ENCODE data around the gene ENTPD2.

ENTPD2 gene

DNA sequence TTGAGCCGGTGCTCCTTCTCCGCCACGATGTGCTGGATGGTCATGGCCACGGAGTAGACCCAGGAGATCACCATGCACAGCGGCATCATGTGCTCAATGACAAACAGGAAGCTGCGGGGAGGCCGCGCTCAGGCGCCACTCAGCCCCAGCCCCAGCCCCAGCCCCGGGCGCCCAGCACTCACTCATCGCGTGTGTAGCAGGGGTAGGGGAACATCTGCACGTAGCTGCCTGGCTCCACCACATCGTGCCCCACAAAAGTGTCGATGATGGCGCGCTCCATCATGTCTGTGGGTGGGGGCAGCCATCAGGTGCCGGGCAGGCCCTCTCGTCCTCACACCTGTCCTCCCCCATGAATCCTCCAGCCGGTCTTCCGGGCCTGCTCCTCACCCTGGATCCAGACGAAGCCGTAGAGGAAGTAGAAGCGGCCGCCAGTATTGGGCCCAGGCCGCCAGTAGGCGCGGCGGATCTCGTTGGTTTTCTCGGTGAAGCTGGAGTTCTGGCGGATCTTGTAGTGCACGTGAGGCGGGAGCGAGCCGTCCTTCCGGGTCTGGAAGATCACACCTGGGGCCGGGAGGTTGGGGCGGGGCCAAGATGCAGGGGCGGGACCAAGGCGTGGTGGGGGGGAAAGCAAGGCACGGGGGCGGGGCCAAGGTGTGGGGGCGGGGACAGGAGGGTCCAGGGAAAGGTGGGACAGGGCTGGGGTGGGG lies 35.9 kb downstream of the ENTPD2 start:
- Mint-ChIP-seq H3K27ac (no peak overlapping the region), H3K27me3 (ENCODE audit: low read depth) (no peaks in the 10 kb centered on the region), H3K4me3 (no peak overlapping the region), H3K9me3 (no peaks in the 10 kb centered on the region), H3K36me3 (ENCODE audit: low read depth) (no peaks in the 10 kb centered on the region), H3K4me1 (ENCODE audit: low read depth) (peaks cover 3% of the 10 kb centered on the region)
- no peak for DNase-seq (ENCODE audit: low spot score)

- Mint-ChIP-seq H3K36me3 (ENCODE audit: low read depth) (no peaks in the 10 kb centered on the region), H3K27me3 (ENCODE audit: low read depth) (no peaks in the 10 kb centered on the region), H3K9me3 (no peaks in the 10 kb centered on the region)
Observed at GRCh38 chr9:137017071-137017470, 36.8 kb downstream of the ENTPD2 start.

DNA sequence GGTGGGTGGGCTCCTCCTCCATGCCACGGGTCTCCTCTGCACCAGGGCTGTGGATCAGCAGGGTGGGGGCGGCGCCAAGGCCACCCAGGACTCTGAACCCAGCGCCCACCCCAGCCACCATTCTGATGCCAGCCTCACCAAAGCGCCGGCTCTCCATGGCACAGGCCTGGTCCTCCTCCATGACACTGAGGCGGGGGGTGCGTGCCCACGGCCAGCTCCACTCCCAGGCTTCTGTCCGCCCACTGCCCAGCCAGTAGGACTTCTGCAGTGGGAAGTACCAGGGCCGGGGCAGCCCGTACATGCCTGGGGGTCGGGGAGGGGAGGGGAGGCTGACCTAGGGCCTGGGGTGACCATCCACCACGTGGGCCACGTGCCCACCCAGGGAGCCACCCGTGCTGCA lies 37.4 kb downstream of the ENTPD2 start:
- no peak for DNase-seq (ENCODE audit: low spot score)
- no peaks in the 10 kb centered on the region for H3K4me1 Mint-ChIP-seq (ENCODE audit: low read depth)
- H3K4me3 Mint-ChIP-seq = no peak overlapping the region
- H3K36me3 Mint-ChIP-seq (ENCODE audit: low read depth) = no peaks in the 10 kb centered on the region
- H3K27ac Mint-ChIP-seq = no peak overlapping the region
- H3K9me3 Mint-ChIP-seq = no peaks in the 10 kb centered on the region
- no peaks in the 10 kb centered on the region for H3K27me3 Mint-ChIP-seq (ENCODE audit: low read depth)

More at GRCh38 chr9:137017071-137017470, 36.8 kb downstream of the ENTPD2 start:
- Mint-ChIP-seq H3K27ac (no peak overlapping the region), H3K4me3 (no peak overlapping the region), H3K4me1 (ENCODE audit: low read depth) (peaks cover under 1% of the 10 kb centered on the region)
- no peak for DNase-seq (ENCODE audit: low spot score)

DNA sequence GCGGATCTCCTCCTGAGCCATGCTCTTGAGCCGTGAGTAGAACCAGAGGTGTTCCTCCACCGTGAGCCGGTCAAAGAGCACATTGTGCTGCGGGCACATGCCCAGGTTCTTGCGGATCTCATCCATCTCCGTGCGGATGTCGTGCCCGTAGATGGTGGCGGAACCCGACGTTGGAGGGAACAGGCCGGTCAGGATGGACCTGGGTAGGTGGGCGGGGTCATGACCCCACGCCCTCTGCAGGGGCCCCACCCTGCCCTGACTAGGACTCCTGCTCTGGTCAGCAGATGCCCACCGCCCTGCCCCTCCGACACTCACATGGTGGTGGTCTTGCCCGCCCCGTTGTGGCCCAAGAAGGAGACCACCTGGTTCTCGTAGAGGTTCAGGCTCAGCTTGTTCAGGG lies 37.9 kb downstream of the ENTPD2 start:
- H3K27me3 Mint-ChIP-seq (ENCODE audit: low read depth) = no peaks in the 10 kb centered on the region

GRCh38 chr9:137015540-137015930 lies 38.3 kb downstream of the ENTPD2 start:
- Mint-ChIP-seq H3K36me3 (ENCODE audit: low read depth) (no peaks in the 10 kb centered on the region), H3K4me1 (ENCODE audit: low read depth) (no peaks in the 10 kb centered on the region)

More for the DNA sequence above, 37.9 kb downstream of the ENTPD2 start:
- Mint-ChIP-seq H3K36me3 (ENCODE audit: low read depth) (no peaks in the 10 kb centered on the region), H3K4me3 (no peak overlapping the region), H3K9me3 (no peaks in the 10 kb centered on the region), H3K27ac (no peak overlapping the region), H3K4me1 (ENCODE audit: low read depth) (no peaks in the 10 kb centered on the region)
- DNase-seq (ENCODE audit: low spot score) = no peak

DNA sequence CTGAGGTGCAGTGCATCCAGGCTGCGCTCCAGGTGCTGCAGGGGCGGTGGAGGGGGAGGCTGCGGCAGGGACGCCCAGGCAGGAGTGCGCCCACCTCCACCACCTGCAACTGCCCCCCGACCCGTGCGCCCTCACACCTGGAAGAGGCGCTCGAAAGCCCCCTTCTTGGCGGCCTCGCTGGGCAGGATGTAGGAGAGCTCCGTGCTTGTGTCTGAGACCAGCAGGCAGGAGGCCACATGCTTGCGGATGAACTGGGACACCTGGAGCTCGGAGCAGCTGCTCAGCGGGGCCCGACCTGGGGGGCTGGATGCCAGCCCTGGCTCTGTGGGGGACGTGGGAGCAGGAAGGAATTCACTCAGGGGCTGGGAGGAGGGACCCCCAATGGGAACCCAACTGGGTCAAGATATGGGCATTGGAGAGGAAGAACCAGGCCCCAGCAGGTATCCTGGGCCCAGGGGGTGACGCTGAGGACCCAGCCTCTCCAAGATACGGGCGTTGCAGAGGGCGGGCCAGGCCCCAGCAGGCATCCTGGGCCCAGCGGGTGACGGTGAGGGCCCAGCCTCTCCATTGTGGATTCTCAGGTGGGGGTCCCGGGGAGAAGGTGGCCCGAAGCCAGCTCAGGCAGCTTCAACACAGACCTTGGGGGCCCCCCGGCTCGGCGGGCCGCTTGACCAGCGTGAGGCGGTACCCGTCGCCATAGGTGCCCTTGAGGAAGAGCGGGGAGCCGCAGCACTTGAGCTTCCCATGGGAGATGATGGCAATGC lies 38.9 kb downstream of the ENTPD2 start:
- Mint-ChIP-seq H3K27ac (no peak overlapping the region), H3K36me3 (ENCODE audit: low read depth) (no peaks in the 10 kb centered on the region), H3K4me3 (no peak overlapping the region), H3K9me3 (no peaks in the 10 kb centered on the region), H3K4me1 (ENCODE audit: low read depth) (no peaks in the 10 kb centered on the region), H3K27me3 (ENCODE audit: low read depth) (no peaks in the 10 kb centered on the region)
- no peak for DNase-seq (ENCODE audit: low spot score)

More at GRCh38 chr9:137015540-137015930, 38.3 kb downstream of the ENTPD2 start:
- H3K4me3 Mint-ChIP-seq = no peak overlapping the region
- H3K9me3 Mint-ChIP-seq = no peaks in the 10 kb centered on the region
- H3K27me3 Mint-ChIP-seq (ENCODE audit: low read depth) = no peaks in the 10 kb centered on the region
- no peak for DNase-seq (ENCODE audit: low spot score)
- no peak overlapping the region for H3K27ac Mint-ChIP-seq

DNA sequence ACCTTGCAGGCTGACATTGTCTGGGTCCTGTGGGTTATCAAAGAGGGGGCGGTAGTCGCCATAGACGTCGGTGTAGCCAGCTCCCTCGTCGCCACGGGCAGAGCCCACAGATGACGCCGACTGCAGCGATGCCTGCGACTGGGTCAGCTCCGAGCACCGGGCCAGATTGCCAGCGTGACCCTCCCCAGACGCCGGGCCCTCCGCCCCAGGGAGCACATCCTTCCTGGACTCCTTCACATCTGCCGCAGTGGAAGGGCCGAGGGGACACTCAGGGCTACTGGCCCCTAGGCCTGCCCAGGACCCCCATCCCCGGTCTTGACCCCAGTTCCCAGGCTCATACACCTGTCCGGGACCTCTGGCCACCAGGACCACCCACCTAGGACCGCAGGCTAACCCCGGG lies 39.7 kb downstream of the ENTPD2 start:
- Mint-ChIP-seq H3K27ac (no peak overlapping the region), H3K9me3 (no peaks in the 10 kb centered on the region), H3K27me3 (ENCODE audit: low read depth) (no peaks in the 10 kb centered on the region), H3K36me3 (ENCODE audit: low read depth) (no peaks in the 10 kb centered on the region), H3K4me1 (ENCODE audit: low read depth) (no peaks in the 10 kb centered on the region), H3K4me3 (no peak overlapping the region)
- no peak for DNase-seq (ENCODE audit: low spot score)

DNA sequence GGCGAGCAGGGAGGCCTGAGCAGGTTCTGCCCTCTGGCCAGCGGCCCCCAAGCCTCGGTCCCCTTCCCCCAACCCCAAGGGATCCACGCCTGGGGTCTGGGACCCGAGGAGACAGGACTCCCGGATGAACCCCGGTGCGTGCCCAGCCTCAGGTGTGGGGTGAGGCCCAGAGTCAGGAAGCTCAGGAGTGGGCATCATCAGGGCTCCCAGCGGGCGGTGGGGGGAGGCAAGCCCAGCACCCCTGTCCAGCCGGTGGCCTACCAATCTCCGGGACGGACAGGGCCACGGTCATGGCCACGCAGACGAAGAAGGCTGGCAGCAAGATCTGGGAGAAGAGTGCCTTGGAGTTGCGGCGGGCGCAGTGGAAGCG lies 40.3 kb downstream of the ENTPD2 start:
- Mint-ChIP-seq H3K4me3 (no peak overlapping the region), H3K27ac (no peak overlapping the region), H3K36me3 (ENCODE audit: low read depth) (no peaks in the 10 kb centered on the region), H3K9me3 (no peaks in the 10 kb centered on the region), H3K27me3 (ENCODE audit: low read depth) (no peaks in the 10 kb centered on the region), H3K4me1 (ENCODE audit: low read depth) (no peaks in the 10 kb centered on the region)
- DNase-seq (ENCODE audit: low spot score) = no peak

DNA sequence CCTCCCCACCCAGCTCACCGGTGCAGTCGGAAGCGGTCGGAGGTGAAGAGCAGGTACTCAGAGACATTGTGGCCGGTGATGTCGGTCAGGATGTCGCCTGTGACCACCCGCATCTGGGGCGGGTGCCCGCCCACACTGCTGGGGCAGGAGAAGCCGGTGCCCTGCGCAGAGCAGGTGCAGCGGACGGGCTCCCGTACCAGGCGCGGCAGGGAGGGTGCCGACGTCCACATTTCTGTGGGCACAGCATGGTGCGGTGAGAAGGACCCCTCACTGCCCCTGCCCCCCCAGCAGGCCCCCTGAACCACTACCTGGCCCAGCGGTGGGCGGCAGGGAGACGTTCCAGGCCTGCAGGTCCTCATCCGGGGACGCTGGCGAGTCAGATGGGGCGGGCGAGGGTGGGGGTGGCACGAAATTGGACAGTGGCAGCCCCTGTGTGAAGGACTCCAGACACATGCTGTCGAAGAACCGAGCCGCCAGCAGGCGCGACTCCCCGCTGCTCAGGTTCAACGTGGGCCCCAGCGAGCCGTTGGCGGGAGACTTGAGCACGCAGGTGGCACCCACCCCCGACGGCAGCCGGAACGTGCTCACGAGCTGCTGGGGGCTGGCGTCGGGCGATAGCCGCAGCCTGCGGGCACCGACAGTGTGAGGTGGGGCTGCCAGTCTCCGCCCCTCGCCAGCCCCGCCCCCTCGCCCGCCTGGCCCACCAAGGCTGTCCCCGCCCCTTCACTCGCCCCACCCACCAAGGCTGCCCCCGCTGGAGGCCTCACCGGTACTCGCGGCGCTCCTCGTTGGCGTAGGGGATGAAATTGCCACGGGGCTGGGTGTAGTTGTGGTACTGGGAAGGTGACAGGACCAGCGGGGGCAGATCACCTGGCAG lies 40.9 kb downstream of the ENTPD2 start:
- no peak for DNase-seq (ENCODE audit: low spot score)
- H3K27ac Mint-ChIP-seq = no peak overlapping the region
- H3K4me1 Mint-ChIP-seq (ENCODE audit: low read depth) = no peaks in the 10 kb centered on the region
- no peak overlapping the region for H3K4me3 Mint-ChIP-seq
- no peaks in the 10 kb centered on the region for H3K27me3 Mint-ChIP-seq (ENCODE audit: low read depth)
- H3K9me3 Mint-ChIP-seq = no peaks in the 10 kb centered on the region
- no peaks in the 10 kb centered on the region for H3K36me3 Mint-ChIP-seq (ENCODE audit: low read depth)

DNA sequence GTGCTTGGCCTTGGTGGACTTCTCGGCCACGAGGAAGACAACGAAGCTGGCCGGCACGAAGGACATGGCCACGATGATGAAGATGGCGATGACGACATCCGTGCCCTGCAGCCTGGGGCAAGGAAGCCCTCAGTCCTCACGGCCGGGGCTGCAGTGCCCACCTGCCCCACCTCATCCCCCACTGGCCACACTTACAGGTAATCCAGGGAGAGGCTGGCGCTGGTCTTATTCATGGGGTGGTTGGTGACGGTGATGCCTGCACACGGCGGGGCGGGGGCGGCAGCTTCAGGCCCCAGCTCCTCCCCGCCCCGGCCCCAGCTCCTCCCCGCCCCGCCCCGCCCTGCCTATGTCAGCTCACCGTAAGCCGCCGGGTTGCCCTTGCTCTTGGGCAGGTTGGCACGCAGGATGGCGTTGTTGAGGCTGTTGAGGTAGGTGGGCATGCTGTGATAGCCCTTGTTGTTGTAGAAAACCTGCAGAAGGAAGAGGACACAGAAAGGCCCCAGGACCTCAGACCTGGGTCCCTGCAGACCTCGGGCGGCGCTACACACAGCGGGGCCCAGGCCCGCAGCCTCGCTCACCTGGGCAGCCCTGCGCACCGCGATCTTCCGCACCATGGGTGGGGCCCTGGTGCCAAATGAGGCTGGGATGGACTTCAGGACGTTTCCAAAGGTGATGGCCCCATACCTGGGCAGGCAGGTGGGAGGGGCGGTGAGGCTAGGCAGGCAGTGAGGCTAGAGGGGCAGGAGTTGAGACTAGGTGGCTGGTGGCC lies 41.8 kb downstream of the ENTPD2 start:
- no peaks in the 10 kb centered on the region for H3K27me3 Mint-ChIP-seq (ENCODE audit: low read depth)
- H3K4me3 Mint-ChIP-seq = no peak overlapping the region
- no peak for DNase-seq (ENCODE audit: low spot score)
- H3K36me3 Mint-ChIP-seq (ENCODE audit: low read depth) = no peaks in the 10 kb centered on the region
- H3K27ac Mint-ChIP-seq = no peak overlapping the region
- H3K9me3 Mint-ChIP-seq = no peaks in the 10 kb centered on the region
- H3K4me1 Mint-ChIP-seq (ENCODE audit: low read depth) = no peaks in the 10 kb centered on the region

DNA sequence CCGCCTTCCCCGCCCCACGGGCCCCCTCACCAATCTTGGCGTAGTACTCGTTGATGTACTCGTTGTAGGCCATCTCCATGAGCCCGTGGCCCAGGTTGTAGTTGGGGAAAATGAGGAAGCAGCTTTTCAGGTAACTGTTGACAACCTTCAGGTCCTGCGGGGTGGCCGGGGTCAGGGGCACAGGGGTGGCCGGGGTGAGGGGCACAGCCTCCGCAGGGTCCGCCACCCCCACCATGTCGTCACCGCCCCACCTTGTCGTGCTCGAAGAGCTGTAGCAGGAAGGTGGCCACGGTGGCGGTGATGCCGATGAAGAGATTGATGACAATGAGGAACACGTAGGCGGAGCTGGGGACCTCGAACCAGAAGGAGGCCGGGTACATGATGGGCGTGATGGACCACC lies 42.7 kb downstream of the ENTPD2 start:
- H3K27me3 Mint-ChIP-seq (ENCODE audit: low read depth) = no peaks in the 10 kb centered on the region
- DNase-seq (ENCODE audit: low spot score) = no peak
- no peaks in the 10 kb centered on the region for H3K9me3 Mint-ChIP-seq
- no peak overlapping the region for H3K4me3 Mint-ChIP-seq
- H3K27ac Mint-ChIP-seq = no peak overlapping the region
- H3K36me3 Mint-ChIP-seq (ENCODE audit: low read depth) = no peaks in the 10 kb centered on the region
- no peaks in the 10 kb centered on the region for H3K4me1 Mint-ChIP-seq (ENCODE audit: low read depth)

GRCh38 chr9:137009938-137010732 lies 43.7 kb downstream of the ENTPD2 start:
- DNase-seq (ENCODE audit: low spot score) = no peak

DNA sequence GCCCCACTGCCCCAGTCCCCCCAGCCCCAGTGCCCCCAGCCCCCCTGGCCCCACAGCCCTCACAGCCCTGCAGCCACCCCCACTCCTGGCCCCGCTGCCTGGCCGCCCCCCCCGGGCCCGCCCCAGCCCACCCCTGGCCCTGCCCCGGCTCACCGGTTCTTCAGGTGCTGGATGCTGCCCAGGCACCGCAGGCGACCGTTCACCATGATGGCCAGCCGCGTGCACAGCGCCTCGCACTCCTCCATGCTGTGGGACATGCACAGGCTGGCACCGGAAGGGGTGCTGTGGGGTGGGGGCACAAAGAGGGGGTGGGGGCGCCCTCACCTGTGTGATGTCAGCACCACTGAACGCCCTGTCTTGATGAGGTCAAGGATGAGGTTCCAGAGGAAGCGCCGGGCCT lies 44.6 kb downstream of the ENTPD2 start:
- Mint-ChIP-seq H3K27me3 (ENCODE audit: low read depth) (no peaks in the 10 kb centered on the region), H3K4me3 (no peak overlapping the region), H3K9me3 (no peaks in the 10 kb centered on the region), H3K36me3 (ENCODE audit: low read depth) (no peaks in the 10 kb centered on the region), H3K4me1 (ENCODE audit: low read depth) (no peaks in the 10 kb centered on the region), H3K27ac (no peak overlapping the region)
- no peak for DNase-seq (ENCODE audit: low spot score)

More at GRCh38 chr9:137009938-137010732, 43.7 kb downstream of the ENTPD2 start:
- Mint-ChIP-seq H3K9me3 (no peaks in the 10 kb centered on the region), H3K4me3 (no peak overlapping the region), H3K27ac (no peak overlapping the region), H3K36me3 (ENCODE audit: low read depth) (no peaks in the 10 kb centered on the region), H3K27me3 (ENCODE audit: low read depth) (no peaks in the 10 kb centered on the region), H3K4me1 (ENCODE audit: low read depth) (no peaks in the 10 kb centered on the region)

Data from T-helper 2 cell treated with Interferon-gamma antibody and Interleukin-4, amounts not matched to agents 5 μg/mL and 100 μg/mL, for 36 hours (primary cell).